ENCODE data around the gene DUSP10.

DUSP10 gene

DNA sequence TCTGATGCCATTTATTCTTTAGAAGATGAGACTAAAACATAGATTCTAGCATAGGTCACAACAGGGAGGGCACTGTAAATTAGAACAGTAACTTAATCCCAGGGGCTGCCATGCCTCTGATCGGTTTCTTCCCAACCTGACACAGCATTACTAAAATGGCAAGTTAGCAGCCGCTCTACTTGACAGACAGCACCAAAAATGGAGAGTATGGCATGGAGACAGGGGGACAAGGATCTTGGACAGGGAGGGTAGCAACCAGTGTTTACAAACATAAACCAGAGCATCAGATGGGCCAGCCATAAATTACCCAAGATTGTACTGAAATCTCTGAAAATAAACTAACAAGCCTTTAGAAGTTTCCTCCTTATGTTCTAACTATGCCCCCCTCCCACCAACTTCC is 5.9 kb downstream of the DUSP10 start:
- in situ Hi-C loops (cut with HindIII; ENCODE audit: low sequenced_read_pairs): no loop called here

DNA sequence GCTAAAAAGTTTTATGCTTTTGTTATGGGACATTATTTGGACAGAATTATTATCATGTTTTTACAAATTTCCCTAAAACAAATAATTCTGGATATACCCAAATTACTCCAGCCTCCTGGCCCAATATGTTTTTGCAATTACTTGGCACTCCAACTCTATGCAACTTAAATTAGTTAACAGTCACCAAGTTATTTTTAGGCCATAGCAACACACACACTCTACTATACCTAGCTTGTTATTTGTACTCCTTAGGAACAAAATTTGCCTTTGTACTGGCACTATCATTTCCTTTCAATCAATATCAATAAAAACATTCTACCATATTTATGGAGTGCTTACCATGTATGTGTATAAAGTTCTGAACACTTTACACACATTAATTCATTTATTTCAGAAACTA is 7.7 kb downstream of the DUSP10 start:
- in situ Hi-C loops (cut with HindIII; ENCODE audit: low sequenced_read_pairs): no loop called here

GRCh38 chr1:221732052-221732451 is 9.8 kb downstream of the DUSP10 start:
- in situ Hi-C loops (cut with HindIII; ENCODE audit: low sequenced_read_pairs): no loop called here

DNA sequence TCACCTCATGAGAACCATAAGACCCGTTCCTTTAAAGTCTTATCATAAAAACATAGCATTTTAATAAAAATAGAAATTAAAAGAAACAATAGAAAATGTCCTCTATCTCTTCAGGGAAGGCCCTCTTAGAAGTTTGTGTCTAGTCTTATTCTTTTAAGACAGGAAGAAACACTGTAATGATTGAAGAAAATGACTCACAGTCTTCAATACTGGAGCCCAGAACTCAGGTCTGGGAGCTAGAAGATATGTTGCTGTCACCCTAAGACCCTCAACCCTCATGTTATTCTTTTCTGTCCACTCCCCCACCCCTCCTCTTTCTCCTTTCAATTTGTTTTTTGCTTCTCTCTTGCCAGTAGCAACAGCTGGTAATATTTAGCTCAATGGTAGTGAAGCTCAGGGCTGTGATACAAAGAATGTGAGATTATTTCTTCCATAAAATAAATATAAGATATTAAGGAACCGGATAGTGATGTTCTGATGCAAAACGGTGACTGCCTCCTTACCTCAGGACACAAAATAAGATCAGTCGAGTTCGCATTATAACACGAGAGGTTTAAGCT is 12.0 kb downstream of the DUSP10 start:
- in situ Hi-C loops (cut with HindIII; ENCODE audit: low sequenced_read_pairs): no loop called here

GRCh38 chr1:221728037-221728505 is 13.8 kb downstream of the DUSP10 start:
- in situ Hi-C loops (cut with HindIII; ENCODE audit: low sequenced_read_pairs): no loop called here

DNA sequence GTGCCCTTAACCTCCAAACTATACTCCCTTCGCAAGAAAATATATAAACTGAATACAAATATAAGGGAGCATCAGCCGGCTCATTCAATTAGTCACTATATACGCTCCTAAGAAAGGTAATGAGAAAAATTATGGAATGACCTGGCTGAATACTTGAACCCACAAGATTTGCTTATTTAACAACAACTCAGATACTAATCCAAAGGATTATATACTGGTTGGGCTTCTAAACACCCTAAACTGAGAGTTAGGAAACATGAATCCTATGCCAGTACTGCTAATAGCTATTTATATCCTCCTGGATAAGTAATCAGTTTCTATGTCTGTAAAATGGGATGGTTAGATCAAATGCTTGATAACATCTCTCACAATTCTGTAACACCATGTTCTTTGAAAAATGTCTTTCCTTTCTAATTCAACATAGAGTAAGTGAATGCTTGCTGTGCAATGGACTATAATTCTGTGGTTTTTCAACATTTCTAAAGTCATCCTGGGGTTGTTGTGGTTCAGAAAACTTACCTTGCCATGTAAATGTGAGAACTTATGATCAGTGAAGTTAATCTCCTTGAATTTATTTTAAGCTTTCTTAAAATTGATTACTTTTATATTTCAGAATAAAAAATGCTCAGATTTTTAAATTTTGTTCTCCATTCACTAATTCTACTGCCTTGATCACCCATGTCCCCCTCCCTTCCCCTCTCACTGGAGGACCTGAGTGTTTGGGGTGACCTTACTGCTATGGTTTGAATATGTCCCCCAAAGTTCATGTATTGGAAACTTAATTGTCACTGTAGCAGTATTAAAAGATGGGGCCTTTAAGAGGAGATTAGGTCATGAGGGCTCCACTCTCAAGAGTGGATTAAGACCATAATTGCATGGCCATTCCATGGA is 14.5 kb downstream of the DUSP10 start:
- in situ Hi-C loops (cut with HindIII; ENCODE audit: low sequenced_read_pairs): no loop called here

DNA sequence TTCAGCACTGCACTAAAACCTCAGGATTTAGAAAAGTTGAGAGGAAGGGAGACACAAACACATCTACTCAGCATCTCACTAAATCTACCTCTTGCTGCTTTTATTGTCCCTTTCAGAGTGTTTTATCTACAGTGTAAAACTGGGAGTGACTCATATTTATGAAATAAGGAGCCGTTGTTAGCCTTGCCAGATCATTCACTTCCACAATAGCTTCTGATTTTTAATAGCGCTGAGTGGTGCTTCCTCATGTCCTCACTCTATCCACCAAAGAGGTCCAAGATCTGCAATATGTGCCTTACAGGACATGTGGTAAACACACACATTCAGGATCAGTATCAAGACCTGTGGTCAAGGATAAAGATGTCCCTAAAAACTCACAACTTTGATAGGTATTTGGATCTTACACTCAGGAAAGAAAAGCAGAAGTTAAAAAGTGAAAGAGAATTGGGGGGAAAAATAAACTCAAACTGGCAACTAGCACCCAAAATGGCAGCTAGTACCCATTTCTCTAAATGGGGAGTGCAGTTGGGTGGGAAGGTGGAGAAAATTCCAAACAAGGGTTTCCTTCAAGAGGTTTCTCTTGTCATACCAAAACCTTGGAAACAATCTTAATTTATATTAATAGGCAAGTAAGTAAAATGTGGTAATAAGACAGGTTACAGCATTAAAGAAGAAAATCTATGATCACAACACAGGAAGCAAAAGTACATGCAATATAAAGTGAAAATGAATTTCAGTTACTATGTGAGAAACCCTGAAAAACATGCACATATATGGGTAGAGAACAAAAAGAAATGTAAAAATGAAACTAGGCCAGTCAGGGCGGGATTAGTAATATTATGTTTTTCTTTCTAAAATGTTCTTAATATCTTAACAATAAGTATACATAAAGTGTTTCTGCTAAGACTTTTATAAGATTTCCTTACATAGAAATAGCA is 15.9 kb downstream of the DUSP10 start:
- in situ Hi-C loops (cut with HindIII; ENCODE audit: low sequenced_read_pairs): no loop called here

- in situ Hi-C loops (cut with HindIII; ENCODE audit: low sequenced_read_pairs): no loop called here
Measured at GRCh38 chr1:221724931-221725605, 16.8 kb downstream of the DUSP10 start.

DNA sequence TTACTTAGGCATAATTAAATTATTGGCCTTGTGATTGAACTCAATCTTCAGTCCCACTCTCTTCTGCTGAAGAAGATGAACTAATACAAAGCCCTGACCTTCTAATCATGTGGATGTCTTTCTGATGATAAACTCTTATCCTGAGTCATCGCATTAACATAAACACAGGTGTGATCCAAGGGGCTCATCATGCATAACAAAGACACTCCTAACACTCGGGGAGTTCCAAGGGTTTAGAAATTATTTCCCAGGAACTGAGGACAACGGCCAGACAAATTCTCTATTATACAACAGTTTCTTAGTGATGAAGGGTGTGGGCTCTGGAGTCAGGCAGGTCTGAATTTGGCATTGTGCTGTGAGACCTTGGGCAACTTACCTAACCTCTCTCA is 18.0 kb downstream of the DUSP10 start:
- in situ Hi-C loops (cut with HindIII; ENCODE audit: low sequenced_read_pairs): no loop called here

DNA sequence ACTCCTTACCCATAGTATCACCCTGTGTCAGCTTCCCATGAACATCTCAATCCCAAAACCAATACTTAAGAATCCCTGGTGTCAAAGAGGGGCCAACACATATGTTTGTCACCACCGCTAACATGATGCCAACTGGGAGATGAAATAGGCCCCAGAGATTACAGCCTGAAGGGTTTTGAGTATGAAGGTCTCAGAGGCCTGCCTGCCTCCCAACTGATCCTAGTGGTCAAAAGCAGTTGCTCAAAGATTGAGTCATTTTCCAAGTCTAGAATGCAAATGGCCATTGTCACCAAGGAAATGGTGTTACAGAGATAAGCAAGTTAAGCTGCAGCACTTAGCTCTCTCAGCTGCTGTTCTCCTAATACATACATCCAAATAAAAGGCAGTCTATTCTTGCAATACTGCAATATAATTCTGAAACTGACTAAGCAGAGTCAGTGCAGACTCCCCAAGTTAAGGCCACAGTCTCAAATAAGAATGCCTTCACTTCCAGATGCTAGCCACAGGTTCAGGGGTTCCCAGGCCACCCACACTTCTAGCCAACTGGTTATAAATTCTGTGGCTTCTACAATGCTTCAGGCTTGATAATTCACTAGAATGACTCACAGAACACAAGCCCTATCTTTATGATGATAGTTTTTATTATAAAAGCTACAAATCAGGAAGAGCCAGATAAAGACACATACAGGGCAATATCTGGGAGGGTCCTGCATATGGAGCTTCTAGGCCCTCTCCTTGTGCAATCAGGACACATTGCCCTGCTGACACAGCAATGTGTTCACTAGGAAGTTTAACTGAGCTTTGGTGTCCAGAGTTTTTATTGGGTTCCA is 18.7 kb downstream of the DUSP10 start:
- in situ Hi-C loops (cut with HindIII; ENCODE audit: low sequenced_read_pairs): no loop called here

GRCh38 chr1:221722254-221723017 is 19.5 kb downstream of the DUSP10 start:
- in situ Hi-C loops (cut with HindIII; ENCODE audit: low sequenced_read_pairs): no loop called here

- in situ Hi-C loops (cut with HindIII; ENCODE audit: low sequenced_read_pairs): no loop called here
Measured at GRCh38 chr1:221720545-221720944, 21.3 kb downstream of the DUSP10 start.

DNA sequence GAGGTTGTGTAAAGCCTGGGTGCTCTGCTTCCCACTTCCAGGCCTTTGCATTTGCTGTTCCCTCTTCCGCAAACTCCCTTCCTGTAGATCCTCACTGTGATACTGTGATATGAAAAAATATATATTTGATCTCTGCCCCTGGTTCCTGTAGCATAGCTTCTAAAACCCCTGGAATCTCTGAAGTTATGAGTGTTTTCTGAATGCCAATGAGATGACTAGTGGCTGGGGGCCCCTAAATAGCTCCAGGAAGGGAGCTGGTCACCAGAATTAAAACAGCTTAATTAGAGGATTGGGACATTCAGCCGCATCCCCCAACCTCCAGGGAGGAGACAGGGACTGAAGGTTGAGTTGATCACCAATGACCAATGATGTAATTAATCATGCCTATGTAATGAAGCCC is 21.9 kb downstream of the DUSP10 start:
- in situ Hi-C loops (cut with HindIII; ENCODE audit: low sequenced_read_pairs): no loop called here

DNA sequence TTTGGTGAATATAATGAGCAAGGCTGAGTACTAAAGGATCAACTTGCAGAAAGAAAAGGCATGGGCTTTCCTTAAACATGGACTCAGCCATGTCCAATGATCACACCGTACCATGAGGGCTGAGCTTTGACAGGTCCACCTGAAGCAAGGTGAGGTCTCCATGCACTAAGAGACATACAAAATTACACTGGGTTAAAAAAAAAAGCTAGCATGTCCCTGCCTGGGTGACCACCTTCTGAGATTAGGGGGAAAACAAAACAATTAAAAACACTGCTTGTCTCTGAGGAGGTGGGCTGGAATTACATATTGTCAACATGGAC is 22.7 kb downstream of the DUSP10 start:
- in situ Hi-C loops (cut with HindIII; ENCODE audit: low sequenced_read_pairs): no loop called here

- in situ Hi-C loops (cut with HindIII; ENCODE audit: low sequenced_read_pairs): no loop called here
Measured at GRCh38 chr1:221718381-221719277, 23.3 kb downstream of the DUSP10 start.

DNA sequence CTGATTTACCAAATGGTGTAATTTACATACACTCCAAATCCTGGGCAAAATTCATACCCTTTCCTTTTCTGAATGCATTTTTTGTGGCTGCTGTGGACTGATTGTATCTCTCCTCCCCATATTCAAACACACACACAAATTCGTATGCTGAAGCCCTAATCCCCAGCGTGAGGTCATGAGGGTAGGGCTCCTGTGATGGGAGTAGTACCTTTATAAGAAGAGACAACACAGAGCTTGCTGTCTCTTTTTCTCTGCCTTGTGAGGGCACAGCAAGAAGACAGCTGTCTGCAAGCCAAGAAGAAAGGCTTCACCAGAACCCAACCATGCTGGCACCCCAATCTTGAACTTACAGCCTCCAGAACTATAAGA is 24.4 kb downstream of the DUSP10 start:
- in situ Hi-C loops (cut with HindIII; ENCODE audit: low sequenced_read_pairs): no loop called here

DNA sequence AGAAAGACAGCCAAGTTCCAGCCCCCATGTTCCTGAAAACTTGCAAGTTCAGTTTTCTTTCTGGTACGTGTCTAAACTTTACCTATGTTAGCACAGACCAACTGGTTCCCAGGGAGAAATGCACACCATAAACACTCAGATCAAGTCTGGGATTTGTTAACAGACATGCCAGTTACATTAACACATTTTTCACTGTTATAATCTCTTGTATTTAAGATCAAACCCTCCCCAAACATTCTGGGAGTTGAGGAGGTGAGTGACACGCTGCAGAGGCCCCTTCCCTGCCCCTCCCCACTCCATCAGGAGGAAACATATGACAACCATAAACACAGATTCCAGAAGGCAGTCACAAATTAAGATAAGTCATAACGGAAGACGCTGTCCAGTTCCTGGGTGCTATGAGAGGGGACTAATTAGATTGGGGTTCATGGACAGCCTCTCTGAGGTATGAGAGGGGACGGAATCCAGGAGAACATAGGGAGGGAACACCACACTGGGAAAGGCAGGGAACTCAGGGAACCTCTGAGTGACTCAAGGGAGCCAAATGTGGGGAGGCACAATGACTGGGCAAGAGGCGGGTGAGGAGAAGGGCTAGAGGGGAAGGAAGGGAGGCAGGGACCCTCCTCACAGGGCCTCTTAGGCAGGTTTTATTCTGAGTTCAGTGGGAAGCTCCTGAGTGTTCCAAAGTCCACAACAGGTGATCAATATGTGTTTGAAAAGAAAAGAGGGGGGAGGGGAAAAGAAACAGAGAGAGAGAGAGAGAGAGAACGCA is 25.0 kb downstream of the DUSP10 start:
- in situ Hi-C loops (cut with HindIII; ENCODE audit: low sequenced_read_pairs): no loop called here
